GM21825 (cell line): ENCODE data around the gene MN1.

Experiments
- ATAC-seq: cut with Tn5 transposase; IDR thresholded peaks from one replicate; pipeline ENCODE4 v1.9.1; 2021; ENCODE audit warnings: mild to moderate bottlenecking, moderate library complexity; ENCODE audit not compliant: unreplicated experiment

The MN1 gene

GRCh38 chr22:27719036-27719347, 82.6 kb downstream of the MN1 start:
- ATAC-seq, result no peak

GRCh38 chr22:27718186-27719035, 83.1 kb downstream of the MN1 start:
- no peak for ATAC-seq

DNA sequence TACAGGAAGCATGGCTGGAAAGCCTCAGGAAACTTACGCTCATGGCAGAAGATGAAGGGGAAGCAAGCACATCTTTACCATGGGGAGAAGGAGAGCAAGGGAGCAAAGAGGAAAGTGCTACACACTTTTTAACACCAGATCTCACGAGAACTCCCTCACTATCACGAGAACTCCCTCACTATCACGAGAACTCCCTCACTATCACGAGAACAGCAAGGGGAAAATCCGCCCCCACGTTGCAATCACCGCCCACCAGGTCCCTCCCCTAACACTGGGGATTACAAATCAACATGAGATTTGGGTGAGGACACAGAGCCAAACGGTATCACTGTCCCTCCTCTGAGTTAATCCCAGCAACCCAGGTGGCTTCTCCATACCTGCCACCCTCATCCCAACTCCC, 84.5 kb downstream of the MN1 start:
- ATAC-seq, result no peak

DNA sequence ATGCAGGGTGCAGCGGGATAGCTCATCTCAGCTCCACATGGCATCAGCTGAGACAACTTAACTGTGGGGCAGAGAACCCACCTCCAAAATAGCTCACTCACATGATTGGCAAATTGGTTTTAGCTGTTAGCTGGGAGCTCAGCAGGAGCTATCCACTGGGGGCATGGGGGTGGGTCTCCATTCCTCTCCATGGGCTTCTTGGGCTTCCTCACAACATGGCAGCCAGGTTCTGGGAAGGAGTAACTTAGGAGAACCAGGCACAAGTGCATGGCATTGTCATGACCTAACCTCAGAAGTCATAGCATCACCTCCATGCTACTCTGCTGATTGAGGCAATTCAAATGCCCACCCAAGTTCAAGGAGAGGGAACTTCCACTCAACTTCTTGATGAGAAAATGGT, 85.5 kb downstream of the MN1 start:
- ATAC-seq, result no peak

GRCh38 chr22:27715106-27715505, 86.5 kb downstream of the MN1 start:
- no peak for ATAC-seq

- no peak for ATAC-seq
These were observed 87.5 kb downstream of the MN1 start for GRCh38 chr22:27714068-27714467.

GRCh38 chr22:27713461-27713860, 88.1 kb downstream of the MN1 start:
- no peak for ATAC-seq

- no peak for ATAC-seq
These were observed 89.8 kb downstream of the MN1 start for GRCh38 chr22:27711756-27712155.

DNA sequence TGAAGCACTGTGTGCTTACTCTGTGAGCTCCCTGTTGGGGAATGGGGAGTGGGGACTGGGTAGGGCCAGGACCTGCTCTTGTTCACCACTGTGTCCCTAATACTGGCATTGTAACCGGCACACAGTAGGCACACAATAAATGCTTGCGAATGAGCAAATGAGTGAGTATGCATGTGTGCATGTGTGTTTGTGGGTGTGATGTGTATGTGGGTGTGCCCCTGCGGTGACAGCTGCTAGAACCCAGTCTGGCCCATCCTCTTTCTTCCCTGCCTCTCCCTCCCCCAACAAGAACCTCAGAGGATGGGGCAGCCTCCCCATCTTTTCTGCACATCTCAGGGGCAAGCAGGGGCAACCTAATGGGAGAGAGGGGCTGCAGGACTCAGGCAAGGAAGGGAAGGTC, 90.5 kb downstream of the MN1 start:
- ATAC-seq, result no peak

- no peak for ATAC-seq
These were observed 91.5 kb downstream of the MN1 start for GRCh38 chr22:27709919-27710675.

DNA sequence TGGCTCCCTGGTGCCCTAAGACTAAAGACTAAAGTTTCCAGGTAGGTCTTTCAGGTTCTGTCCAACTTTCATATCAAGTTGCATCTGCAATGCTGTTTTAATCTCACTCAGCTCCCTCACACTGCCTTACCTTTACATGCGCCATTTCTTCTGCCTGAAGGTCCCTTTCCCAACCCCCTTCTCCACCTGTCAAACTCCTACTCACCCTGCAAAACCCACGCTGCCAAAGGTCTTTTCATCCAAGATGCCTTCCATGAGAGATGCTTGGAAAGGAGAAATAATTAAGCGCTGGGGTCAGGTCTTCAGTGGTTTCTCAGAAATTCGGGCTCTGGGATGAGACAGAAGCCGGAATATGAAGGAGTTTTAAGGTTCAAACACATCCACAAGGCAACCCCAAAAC, 95.1 kb downstream of the MN1 start:
- no peak for ATAC-seq

GRCh38 chr22:27705408-27706080, 96.0 kb downstream of the MN1 start:
- ATAC-seq, result no peak

- no peak for ATAC-seq
These were observed 97.0 kb downstream of the MN1 start for GRCh38 chr22:27704581-27704980.

- no peak for ATAC-seq
These were observed 102.1 kb downstream of the MN1 start for GRCh38 chr22:27699383-27700019.

DNA sequence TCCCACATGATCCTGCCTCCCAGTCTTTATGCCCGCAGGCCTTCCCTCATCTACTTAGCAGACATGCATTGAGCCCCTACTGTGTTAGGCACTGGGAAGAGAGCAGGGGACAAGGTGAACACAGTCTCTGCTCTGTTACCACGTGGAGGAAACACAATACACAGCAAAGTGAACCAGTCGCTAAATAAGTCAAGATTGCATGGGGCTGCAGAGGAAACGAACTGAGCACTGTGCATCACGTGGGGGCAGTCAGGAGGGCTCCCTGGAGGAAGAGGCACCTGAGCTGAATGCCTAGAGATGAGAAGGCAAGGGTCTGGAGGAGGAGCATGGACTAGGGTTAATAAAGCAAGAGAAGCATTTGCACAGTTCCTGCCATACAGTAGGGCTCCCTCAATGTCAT, 102.7 kb downstream of the MN1 start:
- no peak for ATAC-seq
